H1 (cell line): ENCODE data around the gene FXYD7. TPM values are rescaled to one million over a fixed set of nuclear protein-coding genes. Genes with fewer than 3 reads are reported as not detected.
A peak's percentile ranks its signal among the peaks of the same experiment; 100 is the strongest.

Experiments
- CTCF ChIA-PET: fragments of 300-600 bp; sonication (Branson Sonifier 250); formaldehyde crosslinking; loops from one replicate; lab custom pipeline; 2021; ENCODE audit not compliant: partially characterized antibody; lab: Charles Lee
- POLR2A ChIA-PET: fragments of 300-600 bp; sonication (Branson Sonifier 250); formaldehyde crosslinking; loops from one replicate; lab custom pipeline; 2021; ENCODE audit warnings: inconsistent platforms; ENCODE audit not compliant: partially characterized antibody; lab: Charles Lee
- DNase-seq, 2 experiments: peaks; one replicate each; pipeline versions ENCODE4 v3.0.0 to v3.0.0-alpha.2; 2010 to 2022; ENCODE audit warnings: low spot score in 2 of 2, low read depth in 1 of 2, mixed read lengths in 1 of 2
- FAIRE-seq: peaks from 2 replicates; lab custom pipeline; 2011; peaks lifted over from hg19 to GRCh38; lab: Jason Lieb, UNC
- H2AFZ ChIP-seq: 2 replicates; pipeline ENCODE4 v1.8.1; 2012; ENCODE audit warnings: low read length, inconsistent platforms
- H2AK5ac ChIP-seq: 2 replicates; pipeline ENCODE4 v1.6.1; 2013; ENCODE audit warnings: low read depth, low read length
- H2BK120ac ChIP-seq: replicated peaks from 2 replicates; pipeline ENCODE3; 2013; ENCODE audit warnings: low read depth, low read length, inconsistent platforms
- H2BK12ac ChIP-seq: 2 replicates; pipeline ENCODE4 v1.6.1; 2013; ENCODE audit warnings: low read depth, low read length
- H2BK15ac ChIP-seq: 2 replicates; pipeline ENCODE4 v1.6.1; 2013; ENCODE audit warnings: low read length
- H2BK20ac ChIP-seq: 2 replicates; pipeline ENCODE4 v1.6.1; 2013; ENCODE audit warnings: low read length
- H2BK5ac ChIP-seq: 2 replicates; pipeline ENCODE4 v1.6.1; 2013; ENCODE audit warnings: low read depth, low read length
- H3K14ac ChIP-seq: 2 replicates; pipeline ENCODE4 v1.6.1; 2013; ENCODE audit warnings: inconsistent platforms; ENCODE audit not compliant: insufficient read length
- H3K18ac ChIP-seq: 2 replicates; pipeline ENCODE4 v1.6.1; 2013; ENCODE audit warnings: low read length; ENCODE audit errors: extremely low read depth
- H3K23ac ChIP-seq: 2 replicates; pipeline ENCODE4 v1.6.1; 2013; ENCODE audit warnings: inconsistent platforms; ENCODE audit not compliant: insufficient read length
- H3K23me2 ChIP-seq: 2 replicates; pipeline ENCODE4 v1.6.1; 2013; ENCODE audit warnings: low read depth, low read length
- H3K27ac ChIP-seq: 2 replicates; pipeline ENCODE4 v1.6.1; 2011; ENCODE audit warnings: low read depth, low read length, inconsistent platforms
- H3K27me3 ChIP-seq, 4 experiments: replicated peaks in 1 of 4; 1 replicate in 1 of 4; 2 replicates in 3 of 4; pipeline versions ENCODE4 v1.6.1 to v1.8.1; 2011 to 2013; ENCODE audit warnings: low read length in 3 of 4, mild to moderate bottlenecking in 3 of 4, inconsistent platforms in 2 of 4, mixed read lengths in 2 of 4, moderate library complexity in 1 of 4; ENCODE audit not compliant: control insufficient read depth in 3 of 4, insufficient read depth in 3 of 4; ENCODE audit errors: extremely low read depth in 1 of 4
- H3K36me3 ChIP-seq, 4 experiments: 2 replicates each; pipeline versions ENCODE4 v1.6.1 to v1.8.1; 2011 to 2013; ENCODE audit warnings: mild to moderate bottlenecking in 4 of 4, low read length in 3 of 4, moderate library complexity in 2 of 4, control low read depth in 1 of 4, inconsistent platforms in 1 of 4; ENCODE audit not compliant: insufficient read depth in 4 of 4, control insufficient read depth in 2 of 4
- H3K4ac ChIP-seq: replicated peaks from 2 replicates; pipeline ENCODE3; 2013; ENCODE audit warnings: low read length, low read depth, mixed read lengths, inconsistent platforms; ENCODE audit not compliant: insufficient read length
- H3K4me1 ChIP-seq, 4 experiments: replicated peaks in 1 of 4; 1 replicate in 1 of 4; 2 replicates in 3 of 4; pipeline versions ENCODE4 v1.6.1 to v1.8.1; 2011 to 2013; ENCODE audit warnings: low read length in 3 of 4, inconsistent platforms in 2 of 4, mixed read lengths in 1 of 4; ENCODE audit not compliant: insufficient read depth in 4 of 4, control insufficient read depth in 3 of 4
- H3K4me2 ChIP-seq, 2 experiments: 2 replicates each; pipeline versions ENCODE4 v1.6.1 to v1.8.1; 2011 to 2013; ENCODE audit warnings: low read depth in 2 of 2, low read length in 2 of 2, control low read depth in 1 of 2, inconsistent platforms in 1 of 2, mild to moderate bottlenecking in 1 of 2; ENCODE audit not compliant: insufficient read depth in 1 of 2
- H3K4me3 ChIP-seq, 4 experiments: fragments of 200-600, 300-600 bp in 1 of 4; sonication (generic), shearing (Covaris generic), sonication (Bioruptor Twin) in 1 of 4; 2 replicates each; pipeline versions ENCODE4 v1.5.1 to v1.8.1; 2011 to 2016; ENCODE audit warnings: low read length in 4 of 4, low read depth in 3 of 4, control low read depth in 2 of 4, inconsistent platforms in 2 of 4, mild to moderate bottlenecking in 2 of 4, mixed read lengths in 1 of 4, moderate library complexity in 1 of 4; ENCODE audit not compliant: insufficient read depth in 2 of 4; ENCODE audit errors: extremely low read depth in 1 of 4
- H3K56ac ChIP-seq: replicated peaks from 2 replicates; pipeline ENCODE3; 2013; ENCODE audit warnings: low read depth, mild to moderate bottlenecking, mixed read lengths, low read length, inconsistent platforms; ENCODE audit not compliant: insufficient read length
- H3K79me1 ChIP-seq: 2 replicates; pipeline ENCODE4 v1.6.1; 2013; ENCODE audit warnings: low read depth, low read length, control low read depth
- H3K79me2 ChIP-seq, 2 experiments: 2 replicates each; pipeline versions ENCODE4 v1.6.1 to v1.8.1; 2012 to 2013; ENCODE audit warnings: low read length in 2 of 2, mild to moderate bottlenecking in 2 of 2, inconsistent platforms in 1 of 2; ENCODE audit not compliant: insufficient read depth in 2 of 2, control insufficient read depth in 1 of 2
- H3K9ac ChIP-seq, 4 experiments: replicated peaks in 1 of 4; 1 replicate in 1 of 4; 2 replicates in 3 of 4; pipeline versions ENCODE4 v1.6.1 to v1.8.1; 2011 to 2013; ENCODE audit warnings: low read depth in 3 of 4, low read length in 3 of 4, control low read depth in 2 of 4, mild to moderate bottlenecking in 2 of 4, moderate library complexity in 2 of 4, inconsistent platforms in 1 of 4; ENCODE audit errors: extremely low read depth in 1 of 4
- H3K9me3 ChIP-seq, 2 experiments: 2 replicates each; pipeline versions ENCODE4 v1.6.1 to v1.8.1; 2012 to 2013; ENCODE audit warnings: mild to moderate bottlenecking in 2 of 2, moderate library complexity in 2 of 2, control low read depth in 1 of 2, inconsistent platforms in 1 of 2, low read depth in 1 of 2, low read length in 1 of 2, mixed read lengths in 1 of 2; ENCODE audit not compliant: insufficient read depth in 2 of 2
- H4K20me1 ChIP-seq, 2 experiments: replicated peaks in 1 of 2; 2 replicates each; pipeline versions ENCODE3 to v1.8.1; 2011 to 2013; ENCODE audit warnings: inconsistent platforms in 2 of 2, low read length in 2 of 2, mild to moderate bottlenecking in 1 of 2; ENCODE audit not compliant: insufficient read depth in 2 of 2, control insufficient read depth in 1 of 2
- H4K5ac ChIP-seq: 2 replicates; pipeline ENCODE4 v1.6.1; 2013; ENCODE audit warnings: low read length, low read depth, mixed read lengths, inconsistent platforms; ENCODE audit not compliant: insufficient read length
- H4K8ac ChIP-seq: 2 replicates; pipeline ENCODE4 v1.8.0; 2013; ENCODE audit warnings: mild to moderate bottlenecking, moderate library complexity, low read length, inconsistent platforms; ENCODE audit not compliant: insufficient read depth; ENCODE audit errors: extremely low read depth
- H4K91ac ChIP-seq: replicated peaks from 2 replicates; pipeline ENCODE3; 2013; ENCODE audit warnings: low read length, mixed read lengths, inconsistent platforms; ENCODE audit not compliant: insufficient read length
- BACH1 ChIP-seq: IDR thresholded peaks from 2 replicates; pipeline ENCODE4 v1.6.1; 2012; ENCODE audit warnings: low read length, improper control_type of control experiment
- BCL11A ChIP-seq, 2 experiments: IDR thresholded peaks; one replicate each; pipeline ENCODE4 v1.6.1; 2011; ENCODE audit warnings: low read depth in 2 of 2, low read length in 2 of 2, mild to moderate bottlenecking in 2 of 2
- CEBPB ChIP-seq: IDR thresholded peaks from 2 replicates; pipeline ENCODE4 v1.6.1; 2012; ENCODE audit warnings: low read depth, low read length
- EZH2 ChIP-seq: fragments of 200-600 bp; sonication (generic); IDR thresholded peaks from 2 replicates; pipeline ENCODE4 v1.7.1; 2012; ENCODE audit warnings: low read depth, mild to moderate bottlenecking, moderate library complexity, low read length, inconsistent platforms; ENCODE audit not compliant: severe bottlenecking
- HDAC2 ChIP-seq, 2 experiments: fragments of 300-600 bp in 1 of 2; sonication (generic) in 1 of 2; IDR thresholded peaks; 2 replicates each; pipeline ENCODE4 v1.6.1; 2011 to 2012; ENCODE audit warnings: low read depth in 2 of 2, low read length in 2 of 2, mild to moderate bottlenecking in 2 of 2, moderate library complexity in 2 of 2, borderline replicate concordance in 1 of 2, inconsistent platforms in 1 of 2
- HDAC6 ChIP-seq: IDR thresholded peaks from one replicate; pipeline ENCODE4 v1.7.1; 2012; ENCODE audit warnings: low read depth, mild to moderate bottlenecking, inconsistent platforms, low read length, moderate library complexity
- JUND ChIP-seq: IDR thresholded peaks from 2 replicates; pipeline ENCODE4 v1.6.1; 2011; ENCODE audit warnings: mild to moderate bottlenecking, improper control_type of control experiment, low read length
- POLR2A ChIP-seq, 2 experiments: IDR thresholded peaks; 1 replicate in 1 of 2; 2 replicates in 1 of 2; pipeline ENCODE4 v1.6.1; 2011; ENCODE audit warnings: low read depth in 2 of 2, low read length in 2 of 2, mild to moderate bottlenecking in 2 of 2; ENCODE audit errors: control extremely low read depth in 1 of 2
- POLR2AphosphoS5 ChIP-seq: IDR thresholded peaks from 2 replicates; pipeline ENCODE4 v1.6.1; 2011; ENCODE audit warnings: low read depth, low read length
- SAP30 ChIP-seq: fragments of 300-600 bp; sonication (generic); IDR thresholded peaks from 2 replicates; pipeline ENCODE4 v1.7.1; 2012; ENCODE audit warnings: low read length, moderate library complexity, mild to moderate bottlenecking, inconsistent platforms; ENCODE audit not compliant: insufficient read depth, insufficient replicate concordance
- SIN3A ChIP-seq, 2 experiments: IDR thresholded peaks in 1 of 2; conservative IDR thresholded peaks in 1 of 2; 2 replicates each; pipeline ENCODE4 v1.6.1; 2011 to 2012; ENCODE audit warnings: low read length in 2 of 2, improper control_type of control experiment in 1 of 2, low read depth in 1 of 2, mild to moderate bottlenecking in 1 of 2
- SIRT6 ChIP-seq: IDR thresholded peaks from one replicate; pipeline ENCODE4 v1.7.1; 2012; ENCODE audit warnings: low read length, inconsistent platforms
- SP4 ChIP-seq: IDR thresholded peaks from 2 replicates; pipeline ENCODE4 v1.6.1; 2012; ENCODE audit warnings: low read length, inconsistent platforms
- TAF7 ChIP-seq: optimal IDR thresholded peaks from 2 replicates; pipeline ENCODE3; 2011; ENCODE audit warnings: low read depth, mild to moderate bottlenecking, inconsistent platforms, low read length, moderate library complexity, borderline replicate concordance
- YY1 ChIP-seq: IDR thresholded peaks from 2 replicates; pipeline ENCODE4 v1.6.1; 2011; ENCODE audit warnings: low read depth, mild to moderate bottlenecking, low read length
- WGBS, 2 experiments: shearing (Covaris generic) in 1 of 2; methylation state at CpG; one replicate each; pipeline versions ENCODE4 v1.1.6 to v1.1.7; 2013 to 2015; ENCODE audit warnings: low lambda C conversion rate in 2 of 2, mixed read lengths in 2 of 2, inconsistent platforms in 1 of 2, low coverage in 1 of 2, missing lambda C conversion rate in 1 of 2; ENCODE audit not compliant: insufficient replicate concordance in 2 of 2, insufficient coverage in 1 of 2, insufficient read length in 1 of 2; ENCODE audit errors: extremely low coverage in 1 of 2, missing lambda C conversion rate in 1 of 2; 5-methylcytosine and 5-hydroxymethylcytosine counted together
- polyA plus RNA-seq, 7 experiments: library from polyadenylated mRNA; depleted of rRNA in 3 of 7; stranded (reverse) in 5 of 7; unstranded in 2 of 7; fragments of >200 nt in 5 of 7; fragments of 200-250 nt in 2 of 7; gene quantifications; 1 replicate in 5 of 7; 2 replicates in 1 of 7; 4 replicates in 1 of 7; pipeline versions ENCODE4 v1.2.1 to v1.2.3, GENCODE V29; 2011 to 2013; ENCODE audit warnings: missing spikeins in 2 of 7, mixed read lengths in 2 of 7
- total RNA-seq: library from RNA; stranded (reverse); fragmentation: NEBNext Ultra II Directional; extraction: Animal tissue kit (Norgen Biotek cat#: 25700); gene quantifications from 2 replicates; pipeline ENCODE4 v1.2.1, GENCODE V29; 2021

Gene FXYD7
- total and polyA plus RNA-seq, 2 of the 8 experiments (the other 6 are each of a cell fraction or from before 2014, with no cell fraction given): 12.1 to 14.3 TPM

DNA sequence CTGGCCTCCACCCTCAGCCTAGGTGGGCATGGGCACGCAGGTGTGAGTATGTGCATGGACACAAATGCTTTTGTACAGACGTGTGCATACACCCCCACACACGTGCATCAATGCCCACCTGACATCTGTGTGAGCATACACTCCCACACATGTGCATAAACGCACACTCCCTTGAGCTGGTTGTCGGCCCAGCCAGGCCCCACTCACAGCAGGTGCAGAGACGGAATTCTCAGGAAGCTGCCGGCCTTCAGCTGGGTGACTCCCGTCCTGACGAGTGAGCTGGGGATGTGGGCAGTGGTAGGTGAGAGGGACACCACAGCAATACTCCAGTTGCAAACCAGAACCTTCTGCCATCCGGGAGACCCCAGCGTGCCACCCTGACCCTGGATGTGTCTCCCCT, 9.2 kb upstream of the FXYD7 start:
- no peak for DNase-seq
- Histone ChIP-seq H4K20me1 (no peaks in the 10 kb centered on the region), H3K14ac (no peak overlapping the region), H3K23ac (no peak overlapping the region), H2BK120ac (no peak overlapping the region), H2BK12ac (no peak overlapping the region; the same call in 1 of the 2 replicates), H3K4me3 (no peak overlapping the region), H3K79me2 (no peaks in the 10 kb centered on the region), H3K9me3 (no peaks in the 10 kb centered on the region), H3K27me3 (peaks cover 0 to 3% (median 0%) of the 10 kb centered on the region in 4 experiments; a peak in 1 of 7 replicates), H3K36me3 (no peaks in the 10 kb centered on the region), H2BK15ac (no peak overlapping the region), H3K4me2 (no peak overlapping the region), H4K5ac (no peak overlapping the region), H2AFZ (no peak overlapping the region), H3K4me1 (peaks cover 3 to 12% (median 7%) of the 10 kb centered on the region in 4 experiments; a peak in 6 of 7 replicates), H3K27ac (no peak overlapping the region), H2BK5ac (no peak overlapping the region; the same call in 1 of the 2 replicates), H3K9ac (no peak overlapping the region), H3K23me2 (peaks cover 4% of the 10 kb centered on the region), H4K8ac (peak overlapping the region; percentile 37; the same call in 1 of the 2 replicates), H2AK5ac (no peak overlapping the region), H2BK20ac (no peak overlapping the region), H3K79me1 (no peaks in the 10 kb centered on the region), H4K91ac (no peak overlapping the region), H3K56ac (no peak overlapping the region), H3K4ac (no peak overlapping the region), H3K18ac (no peak overlapping the region)
- CTCF ChIA-PET: interaction anchor here (1.2 to 10.2 kb wide), 12 partner anchors 11 to 108 kb away, joined by 3 to 154 read pairs (median 24); partner anchors contain the start of genes FXYD3 and HPN
- no peak for FAIRE-seq
- POLR2A ChIA-PET: interaction anchor here (0.9 to 1.6 kb wide), 3 partner anchors 9 to 75 kb away, joined by 3 to 4 read pairs (median 3); no protein-coding TSS in a partner anchor
- 83% methylated on average over 11 of the region's 11 CpGs; no CpG with 5 or more reads in 1 of the 2 experiments for WGBS, 2 experiments
- TF ChIP-seq SAP30 (no peak), TAF7 (no peak), EZH2 (no peak), SIRT6 (no peak), SIN3A (conservative IDR thresholded peaks at IDR 0.05 in 1 of 2, IDR thresholded peaks at IDR 0.05 in 1 of 2; ENCODE audit: low read depth in 1 of 2, low read length in 2 of 2) (no peak), BACH1 (no peak), CEBPB (no peak), YY1 (no peak), HDAC2 (IDR thresholded peaks at IDR 0.05; ENCODE audit: borderline replicate concordance in 1 of 2, low read depth in 2 of 2, low read length in 2 of 2) (no peak), JUND (no peak), POLR2A (IDR thresholded peaks at IDR 0.05; ENCODE audit: control extremely low read depth in 1 of 2, low read depth in 2 of 2, low read length in 2 of 2) (no peak), HDAC6 (no peak), POLR2AphosphoS5 (no peak), BCL11A (IDR thresholded peaks at IDR 0.05; ENCODE audit: low read depth in 2 of 2, low read length in 2 of 2) (no peak), SP4 (no peak)
